ENCODE data around the gene FER.

The FER gene

GRCh38 chr5:109145139-109145538 is 397.4 kb downstream of the FER start:
- H3K4me2 ChIP-seq (ENCODE audit: low read length), result no peak overlapping the region
- H3K4me3 ChIP-seq (ENCODE audit: low read length), result no peak overlapping the region
- H3K9me3 ChIP-seq (ENCODE audit: insufficient read depth, low read length), result no peaks in the 10 kb centered on the region
- TF ChIP-seq CTCF (IDR thresholded peaks at IDR 0.05; ENCODE audit: low read depth, low read length), result no peak
- no peak for TF ChIP-seq EZH2phosphoT487 (IDR thresholded peaks at IDR 0.05; ENCODE audit: low read depth)
- no peak overlapping the region for H2AFZ ChIP-seq (ENCODE audit: low read depth, low read length)
- H3K27me3 ChIP-seq (ENCODE audit: low read depth, low read length), result no peaks in the 10 kb centered on the region
- H3K27ac ChIP-seq (ENCODE audit: low read length), result no peak overlapping the region
- H3K4me1 ChIP-seq (ENCODE audit: low read length), result peaks cover 5% of the 10 kb centered on the region
- H3K79me2 ChIP-seq (ENCODE audit: low read length), result no peaks in the 10 kb centered on the region
- H3K9ac ChIP-seq (ENCODE audit: low read length), result no peak overlapping the region
- no peaks in the 10 kb centered on the region for H3K36me3 ChIP-seq (replicated peaks; ENCODE audit: low read depth, low read length)
- H4K20me1 ChIP-seq (ENCODE audit: insufficient read depth, low read length), result no peaks in the 10 kb centered on the region

GRCh38 chr5:109146591-109146990 is 398.9 kb downstream of the FER start:
- Histone ChIP-seq H3K4me1 (ENCODE audit: low read length) (peaks cover 18% of the 10 kb centered on the region), H3K9ac (ENCODE audit: low read length) (no peak overlapping the region), H3K4me3 (ENCODE audit: low read length) (no peak overlapping the region), H3K9me3 (ENCODE audit: insufficient read depth, low read length) (no peaks in the 10 kb centered on the region), H3K79me2 (ENCODE audit: low read length) (no peaks in the 10 kb centered on the region), H3K27me3 (ENCODE audit: low read depth, low read length) (0 out of 2 replicates have a peak, but pooled peaks cover under 1% of the 10 kb centered on the region), H2AFZ (ENCODE audit: low read depth, low read length) (no peak overlapping the region), H3K27ac (ENCODE audit: low read length) (no peak overlapping the region), H3K36me3 (replicated peaks; ENCODE audit: low read depth, low read length) (no peaks in the 10 kb centered on the region), H4K20me1 (ENCODE audit: insufficient read depth, low read length) (no peaks in the 10 kb centered on the region), H3K4me2 (ENCODE audit: low read length) (no peak overlapping the region)
- TF ChIP-seq EZH2phosphoT487 (IDR thresholded peaks at IDR 0.05; ENCODE audit: low read depth) (no peak), CTCF (IDR thresholded peaks at IDR 0.05; ENCODE audit: low read depth, low read length) (no peak)

GRCh38 chr5:109152565-109152964 is 404.9 kb downstream of the FER start:
- no peaks in the 10 kb centered on the region for H3K79me2 ChIP-seq (ENCODE audit: low read length)
- peaks cover 45% of the 10 kb centered on the region for H3K4me1 ChIP-seq (ENCODE audit: low read length)
- no peak overlapping the region for H3K9ac ChIP-seq (ENCODE audit: low read length)
- H3K27me3 ChIP-seq (ENCODE audit: low read depth, low read length), result peaks cover 47% of the 10 kb centered on the region
- H3K4me2 ChIP-seq (ENCODE audit: low read length), result no peak overlapping the region
- no peaks in the 10 kb centered on the region for H3K9me3 ChIP-seq (ENCODE audit: insufficient read depth, low read length)
- TF ChIP-seq EZH2phosphoT487 (IDR thresholded peaks at IDR 0.05; ENCODE audit: low read depth) (no peak), CTCF (IDR thresholded peaks at IDR 0.05; ENCODE audit: low read depth, low read length) (no peak)
- H2AFZ ChIP-seq (ENCODE audit: low read depth, low read length), result no peak overlapping the region
- no peak overlapping the region for H3K4me3 ChIP-seq (ENCODE audit: low read length)
- no peaks in the 10 kb centered on the region for H3K36me3 ChIP-seq (replicated peaks; ENCODE audit: low read depth, low read length)
- H4K20me1 ChIP-seq (ENCODE audit: insufficient read depth, low read length), result peaks cover 4% of the 10 kb centered on the region; the same call in 1 of the 2 replicates
- no peak overlapping the region for H3K27ac ChIP-seq (ENCODE audit: low read length)

- no peak overlapping the region for H2AFZ ChIP-seq (ENCODE audit: low read depth, low read length)
- H3K79me2 ChIP-seq (ENCODE audit: low read length), result no peaks in the 10 kb centered on the region
- no peak overlapping the region for H3K27ac ChIP-seq (ENCODE audit: low read length)
- H3K36me3 ChIP-seq (replicated peaks; ENCODE audit: low read depth, low read length), result no peaks in the 10 kb centered on the region
- peaks cover 34% of the 10 kb centered on the region for H3K4me1 ChIP-seq (ENCODE audit: low read length)
- H3K4me3 ChIP-seq (ENCODE audit: low read length), result no peak overlapping the region
- H3K9me3 ChIP-seq (ENCODE audit: insufficient read depth, low read length), result no peaks in the 10 kb centered on the region
- peaks cover 69% of the 10 kb centered on the region for H3K27me3 ChIP-seq (ENCODE audit: low read depth, low read length)
- no peak overlapping the region for H3K4me2 ChIP-seq (ENCODE audit: low read length)
- no peak for TF ChIP-seq CTCF (IDR thresholded peaks at IDR 0.05; ENCODE audit: low read depth, low read length)
- no peak for TF ChIP-seq EZH2phosphoT487 (IDR thresholded peaks at IDR 0.05; ENCODE audit: low read depth)
- peaks cover 15% of the 10 kb centered on the region; the same call in 1 of the 2 replicates for H4K20me1 ChIP-seq (ENCODE audit: insufficient read depth, low read length)
- H3K9ac ChIP-seq (ENCODE audit: low read length), result no peak overlapping the region
Measured at GRCh38 chr5:109155625-109156024, 407.9 kb downstream of the FER start.
